ENCODE data around the gene APP.

Gene APP

DNA sequence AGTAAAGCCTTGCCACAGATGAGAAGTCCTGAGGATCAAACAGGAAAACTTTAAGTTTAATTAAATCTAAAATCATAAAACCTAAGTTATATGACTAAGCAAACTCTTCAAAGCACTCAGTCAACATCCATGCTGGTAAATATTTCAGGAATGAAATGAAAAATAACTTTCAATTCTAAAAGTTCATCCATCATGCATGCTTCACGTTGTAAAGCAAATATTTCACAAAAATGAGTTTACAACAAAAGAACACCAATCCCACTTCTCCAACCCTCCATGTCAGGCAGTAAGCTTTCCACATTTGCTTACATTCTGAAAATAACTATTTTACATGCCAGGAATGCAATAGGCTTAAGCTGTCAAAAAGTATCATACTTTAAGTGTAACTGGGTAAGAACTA lies 16.8 kb downstream of the APP start:
- TF ChIP-seq, protein P1, sequence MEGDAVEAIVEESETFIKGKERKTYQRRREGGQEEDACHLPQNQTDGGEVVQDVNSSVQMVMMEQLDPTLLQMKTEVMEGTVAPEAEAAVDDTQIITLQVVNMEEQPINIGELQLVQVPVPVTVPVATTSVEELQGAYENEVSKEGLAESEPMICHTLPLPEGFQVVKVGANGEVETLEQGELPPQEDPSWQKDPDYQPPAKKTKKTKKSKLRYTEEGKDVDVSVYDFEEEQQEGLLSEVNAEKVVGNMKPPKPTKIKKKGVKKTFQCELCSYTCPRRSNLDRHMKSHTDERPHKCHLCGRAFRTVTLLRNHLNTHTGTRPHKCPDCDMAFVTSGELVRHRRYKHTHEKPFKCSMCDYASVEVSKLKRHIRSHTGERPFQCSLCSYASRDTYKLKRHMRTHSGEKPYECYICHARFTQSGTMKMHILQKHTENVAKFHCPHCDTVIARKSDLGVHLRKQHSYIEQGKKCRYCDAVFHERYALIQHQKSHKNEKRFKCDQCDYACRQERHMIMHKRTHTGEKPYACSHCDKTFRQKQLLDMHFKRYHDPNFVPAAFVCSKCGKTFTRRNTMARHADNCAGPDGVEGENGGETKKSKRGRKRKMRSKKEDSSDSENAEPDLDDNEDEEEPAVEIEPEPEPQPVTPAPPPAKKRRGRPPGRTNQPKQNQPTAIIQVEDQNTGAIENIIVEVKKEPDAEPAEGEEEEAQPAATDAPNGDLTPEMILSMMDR (IDR thresholded peaks at IDR 0.05; ENCODE audit: low read depth, low read length, missing control alignments), result no peak
- DNase-seq (ENCODE audit: extremely low read depth, low read depth), result no peak
- H3K4me3 ChIP-seq (replicated peaks; ENCODE audit: low read depth, low read length), result no peak overlapping the region

DNA sequence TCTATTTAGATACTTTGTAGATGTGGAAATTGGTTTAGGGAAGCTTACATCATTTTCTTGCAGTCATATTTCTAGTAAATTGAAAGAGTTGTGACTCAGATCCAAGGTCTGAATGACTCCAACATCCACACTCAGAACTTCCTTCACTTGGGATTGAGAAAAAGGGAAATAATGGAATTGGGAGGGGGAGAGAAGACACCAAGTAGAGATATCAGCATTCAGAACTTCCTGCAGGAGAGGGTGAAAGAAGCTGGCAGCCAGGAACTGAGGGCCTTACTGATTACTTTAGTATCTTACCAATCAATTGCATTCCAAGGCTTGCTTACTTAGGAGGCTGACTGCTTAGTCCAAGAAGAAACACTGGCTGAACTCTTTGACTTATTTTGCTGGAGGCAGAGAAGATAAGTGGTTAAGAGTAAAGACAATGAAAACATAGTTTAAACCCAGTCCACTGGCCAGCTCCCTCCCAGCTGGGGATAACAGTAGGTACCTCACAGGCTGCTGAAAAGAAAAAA lies 21.7 kb downstream of the APP start:
- H3K4me3 ChIP-seq (replicated peaks; ENCODE audit: low read depth, low read length), result no peak overlapping the region
- DNase-seq (ENCODE audit: extremely low read depth, low read depth), result no peak
- TF ChIP-seq, protein P1 (IDR thresholded peaks at IDR 0.05; ENCODE audit: low read depth, low read length, missing control alignments), result no peak

DNA sequence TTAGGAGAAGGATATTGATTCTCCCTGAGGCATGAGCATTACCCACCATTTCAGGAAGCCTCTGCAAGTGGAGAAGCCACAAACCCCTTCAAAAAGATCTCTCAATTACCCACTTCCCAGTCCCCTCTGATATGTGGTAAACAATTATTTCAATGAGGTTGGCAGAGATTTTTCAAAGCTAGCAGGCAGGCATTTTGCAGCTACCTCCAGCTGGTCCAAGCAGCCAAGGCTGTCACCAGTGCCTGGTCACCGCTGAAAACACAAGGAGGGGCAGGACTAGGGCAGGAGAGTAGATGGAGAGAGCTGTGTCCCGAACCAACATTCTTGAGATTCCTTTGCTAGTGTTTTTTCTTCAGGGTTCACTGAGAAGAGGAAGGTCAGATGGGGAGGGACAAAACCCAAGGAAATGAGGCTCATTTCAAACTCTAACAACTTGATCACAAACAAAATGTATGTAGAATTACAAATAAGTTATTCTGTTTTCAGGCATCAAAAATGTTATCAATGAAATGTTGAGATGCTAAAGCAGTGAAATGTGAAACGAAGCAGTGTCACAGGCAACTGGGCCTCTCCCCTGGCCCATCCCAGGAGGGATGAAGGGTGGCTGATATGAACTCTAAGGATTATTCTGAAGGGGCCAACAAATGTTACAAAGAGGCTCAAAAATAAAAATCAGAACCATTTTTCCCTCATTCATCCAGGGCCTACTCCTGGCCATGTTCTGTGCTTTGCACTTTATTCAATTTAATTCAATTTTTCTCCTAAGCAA lies 22.3 kb downstream of the APP start:
- no peak overlapping the region for H3K4me3 ChIP-seq (replicated peaks; ENCODE audit: low read depth, low read length)
- no peak for DNase-seq (ENCODE audit: extremely low read depth, low read depth)
- TF ChIP-seq, protein P1 (IDR thresholded peaks at IDR 0.05; ENCODE audit: low read depth, low read length, missing control alignments), result no peak

DNA sequence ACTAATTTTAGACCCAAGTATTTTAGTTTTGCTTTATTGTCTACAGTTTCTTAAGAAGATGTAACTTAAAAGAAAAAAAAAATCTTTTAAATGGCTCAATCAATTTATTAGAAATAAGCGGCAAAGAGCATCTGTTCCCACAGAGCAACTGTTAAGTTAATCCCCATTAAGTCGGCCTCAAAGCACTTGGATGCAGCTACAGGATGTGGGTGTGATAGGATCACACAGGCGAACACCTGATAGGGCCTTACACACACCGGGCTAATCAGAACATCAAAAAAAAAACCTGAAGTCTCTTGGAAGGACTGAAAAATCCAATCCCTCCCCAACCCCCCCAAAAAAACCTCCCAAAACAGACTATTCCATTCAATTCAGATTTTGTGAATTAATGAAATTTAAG lies 23.0 kb downstream of the APP start:
- TF ChIP-seq, protein P1 (IDR thresholded peaks at IDR 0.05; ENCODE audit: low read depth, low read length, missing control alignments), result no peak
- no peak for DNase-seq (ENCODE audit: extremely low read depth, low read depth)
- H3K4me3 ChIP-seq (replicated peaks; ENCODE audit: low read depth, low read length), result no peak overlapping the region

DNA sequence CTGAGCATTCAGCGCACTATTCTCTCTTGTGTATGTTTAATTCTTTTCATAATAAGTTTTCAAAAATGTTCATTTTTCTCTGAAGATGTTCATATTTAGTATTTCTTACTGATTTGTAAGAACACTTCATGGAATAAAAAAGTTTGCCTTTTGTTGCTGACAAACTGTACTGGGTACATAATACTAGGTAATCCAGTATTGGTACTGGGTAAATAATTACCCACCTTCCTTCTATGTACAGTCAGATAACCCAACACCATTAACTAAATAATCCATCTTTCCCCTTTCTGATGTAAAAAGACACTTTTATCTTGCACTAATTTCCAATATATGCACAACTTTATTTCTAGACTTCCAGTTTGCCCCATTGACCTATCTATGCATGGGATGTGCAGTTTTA lies 23.9 kb downstream of the APP start:
- TF ChIP-seq, protein P1 (IDR thresholded peaks at IDR 0.05; ENCODE audit: low read depth, low read length, missing control alignments), result no peak
- no peak overlapping the region for H3K4me3 ChIP-seq (replicated peaks; ENCODE audit: low read depth, low read length)
- DNase-seq (ENCODE audit: extremely low read depth, low read depth), result no peak

DNA sequence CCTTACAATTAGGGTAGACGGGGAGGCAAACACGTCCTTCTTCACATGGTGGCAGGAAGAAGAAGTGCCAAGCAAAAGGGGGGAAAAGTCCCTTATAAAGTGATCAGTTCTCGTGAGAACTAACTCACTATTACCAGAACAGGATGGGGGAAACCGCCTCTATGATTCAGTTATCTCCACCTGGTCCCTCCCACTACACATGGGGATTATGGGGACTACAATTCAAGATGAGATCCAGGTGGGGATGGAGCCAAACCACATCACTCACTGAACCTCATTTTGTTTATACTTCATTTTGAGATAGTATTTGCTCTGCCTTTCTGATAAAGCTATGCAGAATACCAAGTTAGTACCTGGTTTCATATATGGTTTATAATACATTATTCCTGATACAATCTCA lies 26.5 kb downstream of the APP start:
- TF ChIP-seq, protein P1 (IDR thresholded peaks at IDR 0.05; ENCODE audit: low read depth, low read length, missing control alignments), result no peak
- no peak for DNase-seq (ENCODE audit: extremely low read depth, low read depth)
- no peak overlapping the region for H3K4me3 ChIP-seq (replicated peaks; ENCODE audit: low read depth, low read length)
